ENCODE results near the gene SMAD7.
A peak's percentile ranks its signal among the peaks of the same experiment; 100 is the strongest.

GRCh38 chr18:48896875-48897511, 53.8 kb downstream of the SMAD7 start:
- no peak for TF ChIP-seq CTCF (IDR thresholded peaks at IDR 0.05)
- no peak for TF ChIP-seq EP300 (IDR thresholded peaks at IDR 0.05)
- no peak for TF ChIP-seq POLR2A (IDR thresholded peaks at IDR 0.05)
- TF ChIP-seq POLR2AphosphoS5 (IDR thresholded peaks at IDR 0.05), result peak in 1 of 4 donors; percentile 6
